ENCODE results near the gene ANKS1A.

- TF ChIP-seq YY1 (IDR thresholded peaks at IDR 0.05; ENCODE audit: insufficient read depth, insufficient read length) (no peak), ZNF274 (IDR thresholded peaks at IDR 0.05; ENCODE audit: low read depth, low read length) (no peak)
These were observed 250.4 kb downstream of the ANKS1A start for GRCh38 chr6:35139470-35139869.
